NCI-H146 treated with DMSO at 0.1 percent for 48 hours (cell line): ENCODE data around the gene LCE4A.

Source experiments
- DNase-seq: peaks from one replicate; lab custom pipeline; 2025; ENCODE audit not compliant: unreplicated experiment; lab: John Stamatoyannopoulos, UW

Gene LCE4A

GRCh38 chr1:152745289-152745704 lies 37.3 kb downstream of the LCE4A start:
- no peak for DNase-seq

GRCh38 chr1:152745765-152746444 lies 37.9 kb downstream of the LCE4A start:
- DNase-seq, result no peak

DNA sequence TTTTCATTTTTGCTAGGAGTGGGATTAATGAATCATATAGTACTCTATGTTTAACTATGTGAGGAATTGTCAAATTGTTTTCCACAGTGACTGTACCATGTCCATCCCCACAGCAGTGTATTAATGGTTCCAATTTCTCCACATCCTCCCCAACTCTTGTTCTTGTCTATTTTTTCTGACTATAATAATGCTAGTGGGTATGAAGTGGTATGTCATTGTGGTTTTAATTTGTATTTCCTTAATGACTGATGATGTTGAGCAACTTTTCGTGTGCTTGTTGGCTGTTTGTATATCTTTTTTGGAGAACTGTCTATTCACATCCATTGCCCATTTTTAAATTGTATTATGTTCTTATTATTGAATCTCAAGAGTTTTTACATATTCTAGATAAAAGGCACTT lies 39.9 kb downstream of the LCE4A start:
- DNase-seq, result no peak

DNA sequence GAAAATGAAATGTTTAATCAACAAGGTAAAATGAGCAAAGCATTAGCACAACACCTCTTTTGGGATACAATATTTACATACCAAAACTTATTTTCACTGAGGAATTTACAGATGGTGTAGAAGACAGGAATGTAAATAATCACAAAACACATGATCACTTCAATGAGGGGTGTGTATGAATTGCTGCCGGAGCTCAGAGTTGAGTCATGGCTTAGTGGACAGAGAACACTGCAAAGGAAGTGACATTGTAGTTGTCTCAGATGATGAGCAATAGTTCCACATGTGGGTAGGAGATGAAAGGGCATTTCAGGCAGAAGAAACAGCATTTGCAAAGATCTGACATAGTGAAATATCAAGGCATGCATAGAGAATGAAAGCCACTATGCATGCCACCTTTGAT lies 44.3 kb downstream of the LCE4A start:
- DNase-seq, result no peak

- DNase-seq, result no peak
Measured at GRCh38 chr1:152753586-152753985, 45.6 kb downstream of the LCE4A start.

GRCh38 chr1:152756872-152757271 lies 48.9 kb downstream of the LCE4A start:
- DNase-seq, result no peak

DNA sequence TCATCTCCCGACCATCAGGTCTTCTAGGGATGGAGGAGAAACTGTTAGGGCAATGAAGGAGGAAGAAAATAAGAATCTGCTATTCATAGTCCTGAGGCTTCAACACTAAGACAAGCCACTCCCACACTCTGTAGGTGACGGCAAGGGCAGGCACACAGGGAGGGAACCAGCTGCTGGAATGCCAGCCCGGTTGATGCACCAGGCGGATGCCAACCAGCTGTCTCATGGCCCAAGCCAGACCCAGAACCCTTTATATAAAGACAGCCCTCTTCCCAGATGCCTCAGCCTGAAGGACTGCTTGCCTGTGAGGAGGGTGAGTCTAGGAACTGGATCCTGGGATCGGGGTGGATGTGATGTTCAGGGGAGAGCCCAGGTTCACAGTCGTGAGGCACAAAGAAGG lies 49.8 kb downstream of the LCE4A start, which contains the start of gene KPRP:
KPRP (plus strand) TSS at position 279 of the 400 bp plus-strand sequence. CDS start 1,564 bp downstream, outside the sequence.
- DNase-seq, result no peak

DNA sequence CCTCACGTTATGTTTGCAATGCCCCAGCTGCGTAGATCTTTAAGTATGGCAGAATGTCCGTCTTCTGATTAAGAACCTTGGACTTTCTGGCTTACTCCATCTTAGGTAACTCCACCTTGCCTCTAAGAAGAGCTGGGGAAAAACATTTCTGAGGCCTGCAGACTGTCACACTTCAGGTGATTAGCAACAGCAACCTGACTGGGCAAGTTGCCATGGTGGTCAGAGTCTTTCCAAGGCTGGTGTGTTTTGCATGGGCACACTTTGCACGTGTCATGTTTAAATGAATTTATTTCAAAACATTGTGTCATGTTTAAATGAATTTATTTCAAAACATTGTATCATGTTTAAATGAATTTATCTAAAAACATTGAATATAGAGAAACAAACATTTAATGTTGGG lies 50.7 kb downstream of the LCE4A start:
- DNase-seq, result no peak
